LNCaP clone FGC (cell line): ENCODE measurements around the gene SH3BGRL2.
"Not testable (repeated sequence)": the region's sequence is repeated elsewhere in the genome, so short reads cannot be mapped to it uniquely, and the experiment has no call there.

Experiments used
- DNase-seq: peaks from one replicate; pipeline ENCODE4 v3.0.0-alpha.2; 2011; ENCODE audit warnings: low read depth
- H3K4me3 ChIP-seq: 2 replicates; pipeline ENCODE4 v1.5.1; 2011; ENCODE audit warnings: mild to moderate bottlenecking, low read depth, low read length, control low read depth
- CTCF ChIP-seq: IDR thresholded peaks from 2 replicates; pipeline ENCODE4 v1.5.1; 2012; ENCODE audit warnings: mild to moderate bottlenecking; ENCODE audit not compliant: control insufficient read depth, insufficient read depth; ENCODE audit errors: extremely low read depth

SH3BGRL2 gene

GRCh38 chr6:79646561-79646960 is 15.4 kb downstream of the SH3BGRL2 start:
- no peak for TF ChIP-seq CTCF
- H3K4me3 ChIP-seq = no peak overlapping the region
- DNase-seq = no peak

- no peak overlapping the region for H3K4me3 ChIP-seq
- no peak for TF ChIP-seq CTCF
- no peak for DNase-seq
Observed at GRCh38 chr6:79647741-79648140, 16.6 kb downstream of the SH3BGRL2 start.

- no peak for TF ChIP-seq CTCF
- DNase-seq = no peak
- H3K4me3 ChIP-seq = no peak overlapping the region
Observed at GRCh38 chr6:79648328-79648727, 17.2 kb downstream of the SH3BGRL2 start.

GRCh38 chr6:79649016-79649415 is 17.9 kb downstream of the SH3BGRL2 start:
- no peak for TF ChIP-seq CTCF
- no peak overlapping the region for H3K4me3 ChIP-seq
- DNase-seq = no peak

GRCh38 chr6:79650950-79651349 is 19.8 kb downstream of the SH3BGRL2 start:
- H3K4me3 ChIP-seq = no peak overlapping the region
- no peak for TF ChIP-seq CTCF
- DNase-seq = no peak

- TF ChIP-seq CTCF = no peak
- no peak for DNase-seq
Observed at GRCh38 chr6:79656134-79656533, 25.0 kb downstream of the SH3BGRL2 start.

GRCh38 chr6:79657238-79657637 is 26.1 kb downstream of the SH3BGRL2 start:
- DNase-seq = no peak
- no peak for TF ChIP-seq CTCF
- no peak overlapping the region for H3K4me3 ChIP-seq

More at GRCh38 chr6:79656134-79656533, 25.0 kb downstream of the SH3BGRL2 start:
- no peak overlapping the region for H3K4me3 ChIP-seq

GRCh38 chr6:79663655-79664054 is 32.5 kb downstream of the SH3BGRL2 start:
- not testable (repeated sequence) for H3K4me3 ChIP-seq, DNase-seq
